ENCODE data around the gene RAB15.
A peak's percentile ranks its signal among the peaks of the same experiment; 100 is the strongest.

RAB15 gene

DNA sequence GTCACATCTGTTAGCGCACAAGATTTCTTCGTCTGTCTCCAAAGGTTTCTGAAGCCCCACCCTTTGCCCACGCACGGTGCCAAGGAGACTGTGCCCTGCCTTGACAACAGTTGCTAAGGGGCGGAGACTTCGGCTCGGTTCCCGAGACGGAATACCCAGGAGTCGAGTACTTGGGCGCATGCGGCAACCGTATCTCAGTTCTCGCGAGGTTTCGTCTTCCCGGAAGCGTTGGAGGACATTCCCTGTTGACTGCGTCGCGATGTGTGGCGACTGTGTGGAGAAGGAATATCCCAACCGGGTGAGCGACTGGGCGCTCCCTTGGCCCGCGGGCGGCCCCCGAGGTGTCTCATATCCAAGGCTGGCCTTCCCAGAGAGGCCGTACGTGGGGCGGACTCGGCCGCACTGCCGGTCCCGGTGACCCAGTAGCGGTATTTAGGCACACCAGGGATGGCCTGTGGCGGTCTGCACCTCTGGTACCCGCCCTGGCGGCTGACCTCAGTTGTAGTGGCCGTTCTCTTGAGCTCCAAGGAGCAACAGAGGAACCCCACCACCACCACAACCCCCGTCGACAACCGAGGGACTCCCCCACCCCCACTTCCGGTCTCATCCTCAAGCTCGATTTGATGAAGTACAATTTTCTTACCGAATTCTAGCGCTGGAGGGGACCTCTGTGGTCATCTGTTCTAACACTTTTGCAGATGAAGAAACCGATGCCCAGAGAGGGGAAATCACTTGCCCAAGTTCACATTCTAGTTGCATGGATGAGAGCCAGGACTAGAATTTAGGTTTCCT lies 57.7 kb downstream of the RAB15 start, which contains the start of gene CHURC1 (continued):
- TF ChIP-seq ZNF521 (tag by site-specific recombination; IDR thresholded peaks at IDR 0.05) (no peak), ZNF48 (tag by site-specific recombination; IDR thresholded peaks at IDR 0.05) (no peak), MYNN (tag by site-specific recombination; IDR thresholded peaks at IDR 0.05; ENCODE audit: borderline replicate concordance) (peak; percentile 93), ZNF777 (tag by site-specific recombination; IDR thresholded peaks at IDR 0.05; ENCODE audit: borderline replicate concordance) (no peak), ZNF426 (tag by site-specific recombination; IDR thresholded peaks at IDR 0.05) (no peak), ZNF19 (tag by site-specific recombination; IDR thresholded peaks at IDR 0.05; ENCODE audit: low read depth) (no peak), ZNF76 (tag by site-specific recombination; IDR thresholded peaks at IDR 0.05; ENCODE audit: borderline replicate concordance, low read depth) (0 out of 2 replicates have a peak, but pooled peaks have one; percentile 18), ZNF404 (tag by site-specific recombination; IDR thresholded peaks at IDR 0.05) (no peak), ZNF239 (tag by site-specific recombination; IDR thresholded peaks at IDR 0.05) (no peak), ZNF354C (tag by site-specific recombination; IDR thresholded peaks at IDR 0.05; ENCODE audit: borderline replicate concordance, low read depth) (no peak), ZNF514 (tag by site-specific recombination; IDR thresholded peaks at IDR 0.05) (no peak), ZNF155 (tag by site-specific recombination; IDR thresholded peaks at IDR 0.05) (no peak), ZNF529 (tag by site-specific recombination; IDR thresholded peaks at IDR 0.05; ENCODE audit: insufficient replicate concordance) (no peak), HOXC10 (CRISPR knock-in tag; IDR thresholded peaks at IDR 0.05) (0 out of 2 replicates have a peak, but pooled peaks have one; percentile 70), HOXA7 (CRISPR knock-in tag; IDR thresholded peaks at IDR 0.05; ENCODE audit: borderline replicate concordance) (no peak), ZNF112 (tag by site-specific recombination; IDR thresholded peaks at IDR 0.05) (no peak), ZNF138 (tag by site-specific recombination; IDR thresholded peaks at IDR 0.05; ENCODE audit: borderline replicate concordance) (no peak), SCRT2 (tag by site-specific recombination; IDR thresholded peaks at IDR 0.05) (peak; percentile 73), ZBTB48 (tag by site-specific recombination; IDR thresholded peaks at IDR 0.05) (no peak), ZNF701 (tag by site-specific recombination; IDR thresholded peaks at IDR 0.05) (no peak), GLIS1 (tag by site-specific recombination; IDR thresholded peaks at IDR 0.05) (no peak), ZSCAN16 (tag by site-specific recombination; IDR thresholded peaks at IDR 0.05) (no peak), ZNF121 (tag by site-specific recombination; IDR thresholded peaks at IDR 0.05) (no peak)
- TF ChIP-seq, protein P1, sequence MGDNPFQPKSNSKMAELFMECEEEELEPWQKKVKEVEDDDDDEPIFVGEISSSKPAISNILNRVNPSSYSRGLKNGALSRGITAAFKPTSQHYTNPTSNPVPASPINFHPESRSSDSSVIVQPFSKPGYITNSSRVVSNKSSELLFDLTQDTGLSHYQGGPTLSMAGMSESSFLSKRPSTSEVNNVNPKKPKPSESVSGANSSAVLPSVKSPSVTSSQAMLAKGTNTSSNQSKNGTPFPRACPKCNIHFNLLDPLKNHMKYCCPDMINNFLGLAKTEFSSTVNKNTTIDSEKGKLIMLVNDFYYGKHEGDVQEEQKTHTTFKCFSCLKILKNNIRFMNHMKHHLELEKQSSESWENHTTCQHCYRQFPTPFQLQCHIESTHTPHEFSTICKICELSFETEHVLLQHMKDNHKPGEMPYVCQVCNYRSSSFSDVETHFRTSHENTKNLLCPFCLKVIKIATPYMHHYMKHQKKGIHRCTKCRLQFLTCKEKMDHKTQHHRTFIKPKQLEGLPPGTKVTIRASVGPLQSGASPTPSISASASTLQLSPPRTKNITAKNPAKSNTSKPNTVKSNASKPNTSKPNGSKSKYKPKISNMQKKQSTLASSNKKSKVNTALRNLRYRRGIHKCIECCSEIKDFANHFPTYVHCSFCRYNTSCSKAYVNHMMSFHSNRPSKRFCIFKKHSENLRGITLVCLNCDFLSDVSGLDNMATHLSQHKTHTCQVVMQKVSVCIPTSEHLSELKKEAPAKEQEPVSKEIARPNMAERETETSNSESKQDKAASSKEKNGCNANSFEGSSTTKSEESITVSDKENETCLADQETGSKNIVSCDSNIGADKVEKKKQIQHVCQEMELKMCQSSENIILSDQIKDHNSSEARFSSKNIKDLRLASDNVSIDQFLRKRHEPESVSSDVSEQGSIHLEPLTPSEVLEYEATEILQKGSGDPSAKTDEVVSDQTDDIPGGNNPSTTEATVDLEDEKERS (tag by site-specific recombination; IDR thresholded peaks at IDR 0.05), result no peak
- TF ChIP-seq, protein P2, sequence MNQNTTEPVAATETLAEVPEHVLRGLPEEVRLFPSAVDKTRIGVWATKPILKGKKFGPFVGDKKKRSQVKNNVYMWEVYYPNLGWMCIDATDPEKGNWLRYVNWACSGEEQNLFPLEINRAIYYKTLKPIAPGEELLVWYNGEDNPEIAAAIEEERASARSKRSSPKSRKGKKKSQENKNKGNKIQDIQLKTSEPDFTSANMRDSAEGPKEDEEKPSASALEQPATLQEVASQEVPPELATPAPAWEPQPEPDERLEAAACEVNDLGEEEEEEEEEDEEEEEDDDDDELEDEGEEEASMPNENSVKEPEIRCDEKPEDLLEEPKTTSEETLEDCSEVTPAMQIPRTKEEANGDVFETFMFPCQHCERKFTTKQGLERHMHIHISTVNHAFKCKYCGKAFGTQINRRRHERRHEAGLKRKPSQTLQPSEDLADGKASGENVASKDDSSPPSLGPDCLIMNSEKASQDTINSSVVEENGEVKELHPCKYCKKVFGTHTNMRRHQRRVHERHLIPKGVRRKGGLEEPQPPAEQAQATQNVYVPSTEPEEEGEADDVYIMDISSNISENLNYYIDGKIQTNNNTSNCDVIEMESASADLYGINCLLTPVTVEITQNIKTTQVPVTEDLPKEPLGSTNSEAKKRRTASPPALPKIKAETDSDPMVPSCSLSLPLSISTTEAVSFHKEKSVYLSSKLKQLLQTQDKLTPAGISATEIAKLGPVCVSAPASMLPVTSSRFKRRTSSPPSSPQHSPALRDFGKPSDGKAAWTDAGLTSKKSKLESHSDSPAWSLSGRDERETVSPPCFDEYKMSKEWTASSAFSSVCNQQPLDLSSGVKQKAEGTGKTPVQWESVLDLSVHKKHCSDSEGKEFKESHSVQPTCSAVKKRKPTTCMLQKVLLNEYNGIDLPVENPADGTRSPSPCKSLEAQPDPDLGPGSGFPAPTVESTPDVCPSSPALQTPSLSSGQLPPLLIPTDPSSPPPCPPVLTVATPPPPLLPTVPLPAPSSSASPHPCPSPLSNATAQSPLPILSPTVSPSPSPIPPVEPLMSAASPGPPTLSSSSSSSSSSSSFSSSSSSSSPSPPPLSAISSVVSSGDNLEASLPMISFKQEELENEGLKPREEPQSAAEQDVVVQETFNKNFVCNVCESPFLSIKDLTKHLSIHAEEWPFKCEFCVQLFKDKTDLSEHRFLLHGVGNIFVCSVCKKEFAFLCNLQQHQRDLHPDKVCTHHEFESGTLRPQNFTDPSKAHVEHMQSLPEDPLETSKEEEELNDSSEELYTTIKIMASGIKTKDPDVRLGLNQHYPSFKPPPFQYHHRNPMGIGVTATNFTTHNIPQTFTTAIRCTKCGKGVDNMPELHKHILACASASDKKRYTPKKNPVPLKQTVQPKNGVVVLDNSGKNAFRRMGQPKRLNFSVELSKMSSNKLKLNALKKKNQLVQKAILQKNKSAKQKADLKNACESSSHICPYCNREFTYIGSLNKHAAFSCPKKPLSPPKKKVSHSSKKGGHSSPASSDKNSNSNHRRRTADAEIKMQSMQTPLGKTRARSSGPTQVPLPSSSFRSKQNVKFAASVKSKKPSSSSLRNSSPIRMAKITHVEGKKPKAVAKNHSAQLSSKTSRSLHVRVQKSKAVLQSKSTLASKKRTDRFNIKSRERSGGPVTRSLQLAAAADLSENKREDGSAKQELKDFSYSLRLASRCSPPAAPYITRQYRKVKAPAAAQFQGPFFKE (tag by site-specific recombination; IDR thresholded peaks at IDR 0.05; ENCODE audit: borderline replicate concordance), result no peak
- TF ChIP-seq, protein P3, sequence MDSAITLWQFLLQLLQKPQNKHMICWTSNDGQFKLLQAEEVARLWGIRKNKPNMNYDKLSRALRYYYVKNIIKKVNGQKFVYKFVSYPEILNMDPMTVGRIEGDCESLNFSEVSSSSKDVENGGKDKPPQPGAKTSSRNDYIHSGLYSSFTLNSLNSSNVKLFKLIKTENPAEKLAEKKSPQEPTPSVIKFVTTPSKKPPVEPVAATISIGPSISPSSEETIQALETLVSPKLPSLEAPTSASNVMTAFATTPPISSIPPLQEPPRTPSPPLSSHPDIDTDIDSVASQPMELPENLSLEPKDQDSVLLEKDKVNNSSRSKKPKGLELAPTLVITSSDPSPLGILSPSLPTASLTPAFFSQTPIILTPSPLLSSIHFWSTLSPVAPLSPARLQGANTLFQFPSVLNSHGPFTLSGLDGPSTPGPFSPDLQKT (IDR thresholded peaks at IDR 0.05; ENCODE audit: borderline replicate concordance, low read depth, low read length), result no peak
- TF ChIP-seq, protein P4, sequence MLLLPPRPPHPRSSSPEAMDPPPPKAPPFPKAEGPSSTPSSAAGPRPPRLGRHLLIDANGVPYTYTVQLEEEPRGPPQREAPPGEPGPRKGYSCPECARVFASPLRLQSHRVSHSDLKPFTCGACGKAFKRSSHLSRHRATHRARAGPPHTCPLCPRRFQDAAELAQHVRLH (tag by site-specific recombination; IDR thresholded peaks at IDR 0.05), result peak; percentile 45; the same call in 1 of the 2 replicates
- TF ChIP-seq, protein P5, sequence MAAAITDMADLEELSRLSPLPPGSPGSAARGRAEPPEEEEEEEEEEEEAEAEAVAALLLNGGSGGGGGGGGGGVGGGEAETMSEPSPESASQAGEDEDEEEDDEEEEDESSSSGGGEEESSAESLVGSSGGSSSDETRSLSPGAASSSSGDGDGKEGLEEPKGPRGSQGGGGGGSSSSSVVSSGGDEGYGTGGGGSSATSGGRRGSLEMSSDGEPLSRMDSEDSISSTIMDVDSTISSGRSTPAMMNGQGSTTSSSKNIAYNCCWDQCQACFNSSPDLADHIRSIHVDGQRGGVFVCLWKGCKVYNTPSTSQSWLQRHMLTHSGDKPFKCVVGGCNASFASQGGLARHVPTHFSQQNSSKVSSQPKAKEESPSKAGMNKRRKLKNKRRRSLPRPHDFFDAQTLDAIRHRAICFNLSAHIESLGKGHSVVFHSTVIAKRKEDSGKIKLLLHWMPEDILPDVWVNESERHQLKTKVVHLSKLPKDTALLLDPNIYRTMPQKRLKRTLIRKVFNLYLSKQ (tag by site-specific recombination; IDR thresholded peaks at IDR 0.05; ENCODE audit: borderline replicate concordance), result no peak
